Right lobe of liver (tissue), 4 donors: ENCODE results near the gene UNC5C.

ENCODE experiments used
- CTCF ChIP-seq, 4 donors: fragments of 200-600 bp in 3 of 4; fragments of 450-650 bp in 1 of 4; IDR thresholded peaks; one replicate each; pipeline versions ENCODE4 v1.5.1 to v1.8.0; 2016 to 2022; ENCODE audit warnings: antibody characterized with exemption in 4 of 4, mild to moderate bottlenecking in 2 of 4
- POLR2A ChIP-seq: fragments of 450-650 bp; IDR thresholded peaks from one replicate; pipeline ENCODE4 v1.6.1; 2017; ENCODE audit warnings: antibody characterized with exemption, mild to moderate bottlenecking
- donor health status: DM: no; HTN: no; CAD: no.
- donor health status: DM: no; HTN: no; CAD: no.
- donor health status: DM: no; HTN: yes; CAD: no.

GRCh38 chr4:95304898-95305297, 243.9 kb downstream of the UNC5C start:
- TF ChIP-seq CTCF (IDR thresholded peaks at IDR 0.05): no peak
- TF ChIP-seq POLR2A: no peak
